ENCODE data around the gene HOXA9.

The HOXA9 gene

DNA sequence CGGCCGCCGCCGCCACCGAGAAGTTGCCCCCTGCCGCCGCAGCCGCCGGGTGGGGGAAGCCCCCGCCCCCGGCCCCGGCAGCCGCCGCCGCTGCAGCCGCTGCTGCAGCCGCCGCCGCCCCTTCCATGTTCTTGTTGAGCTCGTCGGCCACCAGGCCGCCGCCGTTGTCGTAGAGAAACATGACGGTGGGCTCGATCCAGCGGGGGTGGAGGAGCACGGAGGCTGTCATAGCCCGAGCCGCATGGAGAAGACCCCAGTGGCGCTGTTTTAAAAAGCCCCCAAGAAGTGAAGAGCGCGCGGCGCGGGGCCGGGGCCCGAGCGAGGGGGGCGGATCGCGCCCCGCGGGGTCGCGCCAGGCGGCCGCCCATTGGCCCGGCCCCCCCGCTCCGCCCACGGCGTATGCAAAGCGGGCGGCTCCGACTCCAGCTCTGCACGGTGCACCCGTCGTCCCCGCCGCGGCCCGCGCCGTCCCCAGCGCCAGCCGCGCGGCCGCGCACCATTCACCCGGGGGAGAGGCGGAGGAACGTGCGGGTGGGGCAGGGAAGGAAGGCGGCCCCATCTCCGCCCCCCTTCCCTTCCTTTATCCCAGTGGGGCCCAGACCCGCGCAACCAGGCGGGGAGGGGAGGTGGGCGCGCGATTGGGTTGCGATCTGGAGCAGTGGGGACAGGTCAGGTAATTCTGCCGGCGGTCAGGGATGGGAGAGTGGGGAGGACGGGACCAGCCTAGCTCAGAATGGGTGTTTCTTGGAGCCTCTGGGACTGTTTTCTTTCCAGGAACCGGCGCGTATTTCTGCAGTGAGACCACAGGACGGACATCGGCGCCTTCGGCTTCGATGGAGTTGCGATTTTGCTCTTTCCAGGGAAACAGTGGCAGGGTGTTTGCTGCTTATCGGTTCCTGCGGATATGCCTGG, 34.8 kb upstream of the HOXA9 start, which contains the start of gene HOXA13:
Gene HOXA13 (minus strand): TSS at position 243 of the 912 bp plus-strand sequence. CDS start 14 bp downstream, at position 229.
- H3K4me3 ChIP-seq (ENCODE audit: low read length), result peak within 1 kb of the TSS; percentile 22
- DNase-seq (ENCODE audit: low read depth), result no peak
- TF ChIP-seq, protein P1, sequence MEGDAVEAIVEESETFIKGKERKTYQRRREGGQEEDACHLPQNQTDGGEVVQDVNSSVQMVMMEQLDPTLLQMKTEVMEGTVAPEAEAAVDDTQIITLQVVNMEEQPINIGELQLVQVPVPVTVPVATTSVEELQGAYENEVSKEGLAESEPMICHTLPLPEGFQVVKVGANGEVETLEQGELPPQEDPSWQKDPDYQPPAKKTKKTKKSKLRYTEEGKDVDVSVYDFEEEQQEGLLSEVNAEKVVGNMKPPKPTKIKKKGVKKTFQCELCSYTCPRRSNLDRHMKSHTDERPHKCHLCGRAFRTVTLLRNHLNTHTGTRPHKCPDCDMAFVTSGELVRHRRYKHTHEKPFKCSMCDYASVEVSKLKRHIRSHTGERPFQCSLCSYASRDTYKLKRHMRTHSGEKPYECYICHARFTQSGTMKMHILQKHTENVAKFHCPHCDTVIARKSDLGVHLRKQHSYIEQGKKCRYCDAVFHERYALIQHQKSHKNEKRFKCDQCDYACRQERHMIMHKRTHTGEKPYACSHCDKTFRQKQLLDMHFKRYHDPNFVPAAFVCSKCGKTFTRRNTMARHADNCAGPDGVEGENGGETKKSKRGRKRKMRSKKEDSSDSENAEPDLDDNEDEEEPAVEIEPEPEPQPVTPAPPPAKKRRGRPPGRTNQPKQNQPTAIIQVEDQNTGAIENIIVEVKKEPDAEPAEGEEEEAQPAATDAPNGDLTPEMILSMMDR (conservative IDR thresholded peaks at IDR 0.05; ENCODE audit: low read depth, low read length), result no peak

DNA sequence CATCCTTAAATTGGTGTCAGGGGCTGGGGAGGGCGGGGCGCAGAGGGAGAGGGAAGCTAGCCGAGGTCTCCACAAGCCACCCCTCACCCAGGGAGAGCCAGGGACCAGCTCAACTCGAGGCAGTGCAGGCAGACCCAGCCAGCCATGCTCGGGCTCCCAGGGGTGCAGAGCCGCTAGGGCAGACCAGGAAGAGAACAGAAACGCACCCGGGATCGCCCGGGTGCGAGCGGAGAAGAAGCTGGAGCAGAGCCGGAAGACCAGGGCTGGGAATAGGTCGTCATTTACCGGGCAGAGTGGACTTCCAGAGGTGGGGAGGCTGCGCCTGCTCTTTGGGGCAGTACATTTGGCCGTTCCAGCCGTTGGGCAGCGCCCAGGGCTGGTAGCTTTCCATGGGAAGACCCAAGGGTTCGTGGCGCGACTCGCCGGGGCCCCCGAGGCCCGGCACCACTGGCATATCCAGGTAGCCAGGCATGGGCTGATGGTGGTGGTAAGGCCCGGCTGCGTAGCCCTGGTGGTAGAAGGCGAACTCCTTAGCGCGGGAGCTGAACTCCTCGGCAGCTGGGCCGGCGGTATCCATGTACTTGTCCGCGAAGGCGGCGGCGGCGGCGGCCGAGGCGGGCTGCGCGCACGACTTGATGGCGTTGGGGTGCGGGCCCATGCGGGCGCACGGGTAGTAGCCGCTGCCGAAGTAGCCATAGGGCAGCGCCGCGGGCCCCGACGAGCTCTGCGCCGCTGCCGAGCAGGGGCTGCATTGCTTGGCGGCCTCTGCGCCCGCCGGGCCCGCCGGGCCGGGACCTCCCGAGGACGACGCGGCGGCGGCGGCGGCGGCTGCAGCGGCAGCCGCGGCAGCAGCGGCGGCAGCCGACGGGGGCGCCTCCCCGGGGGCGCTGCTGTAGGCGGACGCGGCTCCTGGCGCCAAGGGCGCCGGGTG, 33.8 kb upstream of the HOXA9 start:
- TF ChIP-seq, protein P1 (conservative IDR thresholded peaks at IDR 0.05; ENCODE audit: low read depth, low read length), result no peak
- H3K4me3 ChIP-seq (ENCODE audit: low read length), result no peak overlapping the region
- no peak for DNase-seq (ENCODE audit: low read depth)

DNA sequence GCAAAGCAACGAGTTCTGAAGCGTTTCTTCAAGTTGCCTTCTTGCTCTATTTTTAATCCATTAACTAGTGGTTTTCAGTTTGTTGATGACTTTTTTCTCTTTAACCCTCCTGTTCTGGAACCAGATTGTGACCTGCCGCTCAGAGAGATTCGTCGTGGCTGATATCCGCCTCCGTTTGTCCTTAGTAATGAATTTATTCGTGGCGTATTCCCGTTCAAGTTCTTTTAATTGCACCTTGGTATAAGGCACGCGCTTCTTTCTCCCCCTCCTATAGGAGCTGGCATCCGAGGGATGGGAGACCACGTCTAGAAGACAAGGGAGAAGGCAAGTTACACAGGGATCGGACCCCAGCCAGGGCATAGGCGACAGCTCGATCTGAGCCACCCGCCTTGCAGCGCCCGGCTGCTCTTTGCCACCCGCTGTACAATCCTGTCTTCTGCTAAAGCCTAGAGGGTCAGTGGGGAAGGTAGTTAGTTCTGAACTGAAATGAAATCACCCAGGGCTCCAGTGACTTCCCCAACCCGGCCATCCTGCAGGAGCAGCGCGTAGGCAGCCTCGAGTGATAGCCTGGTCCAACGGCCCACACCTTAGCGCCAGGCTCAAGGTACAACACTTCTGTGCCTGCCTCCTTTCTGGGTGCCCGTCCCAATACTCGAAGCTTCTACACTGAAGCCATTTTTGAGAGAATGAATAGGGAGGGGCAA, 33.0 kb upstream of the HOXA9 start:
- TF ChIP-seq, protein P1 (conservative IDR thresholded peaks at IDR 0.05; ENCODE audit: low read depth, low read length), result no peak
- no peak overlapping the region for H3K4me3 ChIP-seq (ENCODE audit: low read length)
- DNase-seq (ENCODE audit: low read depth), result no peak

DNA sequence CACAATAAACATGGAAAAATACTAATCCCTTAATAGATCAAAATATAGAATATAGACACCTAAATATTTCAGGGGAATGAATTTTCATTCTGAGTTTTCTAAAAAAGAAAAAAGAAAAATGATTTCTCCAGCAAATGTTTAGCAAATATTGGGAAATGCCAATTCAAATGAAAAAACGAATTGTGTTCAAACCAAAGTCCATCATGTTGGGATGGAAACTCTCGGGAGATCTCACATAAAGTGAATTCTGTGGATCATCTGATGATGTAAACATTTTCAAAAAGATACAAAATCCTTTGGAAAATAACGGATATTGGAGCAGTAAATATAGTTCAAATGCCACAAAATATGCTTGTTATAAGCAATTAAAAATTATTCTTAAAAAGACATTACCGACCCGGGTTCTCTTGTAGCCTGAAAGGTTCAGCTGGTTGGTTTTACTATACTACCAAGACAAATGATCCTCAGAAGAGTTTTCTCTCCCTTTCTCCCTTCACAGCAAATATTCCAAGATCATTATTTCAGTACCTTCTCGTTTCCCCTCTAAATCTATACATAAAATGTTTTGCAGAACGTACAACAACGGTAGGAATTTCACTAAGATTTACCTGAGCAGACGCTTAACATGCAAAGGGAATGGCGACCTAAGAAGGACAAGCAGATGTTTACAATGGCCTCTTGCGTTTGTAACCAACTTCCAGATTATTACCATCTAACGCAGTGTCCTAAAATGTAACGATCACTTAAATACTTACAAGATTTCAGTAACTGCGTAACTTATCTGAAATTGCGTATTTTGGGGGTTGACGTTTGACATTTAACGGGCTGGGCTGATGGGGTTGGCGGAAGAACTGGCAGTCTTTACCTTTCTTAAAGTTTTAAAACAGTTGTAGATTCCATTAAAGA, 32.1 kb upstream of the HOXA9 start:
- DNase-seq (ENCODE audit: low read depth), result no peak
- TF ChIP-seq, protein P1 (conservative IDR thresholded peaks at IDR 0.05; ENCODE audit: low read depth, low read length), result no peak
- no peak overlapping the region for H3K4me3 ChIP-seq (ENCODE audit: low read length)

- TF ChIP-seq, protein P1 (conservative IDR thresholded peaks at IDR 0.05; ENCODE audit: low read depth, low read length), result peak; percentile 75
- H3K4me3 ChIP-seq (ENCODE audit: low read length), result no peak overlapping the region
- peak; percentile 10 for DNase-seq (ENCODE audit: low read depth)
These were observed 31.0 kb upstream of the HOXA9 start for GRCh38 chr7:27196287-27196767.
